HEK293T (cell line): ENCODE results near the gene NOTCH1.

ENCODE experiments used
- ARNT ChIP-seq: fragments of 450-650 bp; IDR thresholded peaks from 2 replicates; pipeline ENCODE4 v1.6.1; 2017; ENCODE audit warnings: mild to moderate bottlenecking
- CTBP1 ChIP-seq: fragments of 450-650 bp; IDR thresholded peaks from 2 replicates; pipeline ENCODE4 v1.6.1; 2016; ENCODE audit warnings: borderline replicate concordance
- ELF4 ChIP-seq: fragments of 450-650 bp; IDR thresholded peaks from 2 replicates; pipeline ENCODE4 v1.6.1; 2017; ENCODE audit warnings: antibody characterized with exemption
- FOXK2 ChIP-seq: fragments of 450-650 bp; IDR thresholded peaks from 2 replicates; pipeline ENCODE4 v1.6.1; 2016; ENCODE audit warnings: mild to moderate bottlenecking
- FOXM1 ChIP-seq: fragments of 450-650 bp; IDR thresholded peaks from 2 replicates; pipeline ENCODE4 v1.6.1; 2017; ENCODE audit warnings: mild to moderate bottlenecking, borderline replicate concordance
- L3MBTL2 ChIP-seq: fragments of 450-650 bp; conservative IDR thresholded peaks from 2 replicates; pipeline ENCODE4 v1.6.1; 2016; ENCODE audit warnings: mild to moderate bottlenecking
- TARDBP ChIP-seq: fragments of 450-650 bp; IDR thresholded peaks from 2 replicates; pipeline ENCODE4 v1.6.1; 2016

DNA sequence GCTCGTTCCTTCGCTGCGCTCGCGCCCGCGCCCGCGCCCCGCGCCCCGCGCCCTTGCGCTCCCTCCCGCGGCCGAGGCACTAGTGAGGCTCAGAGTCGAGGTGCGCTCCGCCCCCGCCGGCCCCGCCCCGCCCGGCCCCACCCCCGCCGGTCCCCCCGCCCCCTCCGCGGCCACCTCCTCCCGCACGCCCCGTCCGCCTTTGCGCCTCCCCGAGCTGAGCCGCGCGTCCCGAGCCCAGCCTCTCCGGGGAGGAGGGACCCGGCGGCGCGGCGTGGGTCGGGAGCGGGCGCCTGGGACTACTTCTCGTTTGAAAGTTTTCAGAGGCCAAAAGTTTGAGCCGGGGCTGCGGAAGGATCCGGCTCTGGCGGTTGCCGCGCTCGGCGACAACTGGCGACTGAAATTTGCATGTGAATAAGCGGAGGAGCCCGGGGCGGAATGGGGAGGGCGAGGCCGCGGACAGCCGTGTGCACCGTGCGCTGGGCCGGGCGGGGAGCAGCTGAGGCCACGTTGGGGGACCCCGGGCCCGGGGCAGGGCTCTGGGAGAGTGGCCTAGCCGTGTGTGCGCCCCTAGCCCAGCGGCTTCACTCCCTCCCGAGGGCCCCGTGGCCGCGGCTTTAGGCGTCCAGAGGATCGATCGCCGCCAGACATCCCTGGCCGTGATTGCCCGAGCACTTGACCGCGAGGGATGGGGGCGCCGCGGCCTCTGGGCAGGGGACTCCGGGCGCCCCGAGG is at the start of gene NOTCH1:
- TF ChIP-seq FOXK2 = no peak
- no peak for TF ChIP-seq ARNT
- TF ChIP-seq TARDBP = no peak
- TF ChIP-seq FOXM1 = no peak
- no peak for TF ChIP-seq CTBP1
- no peak for TF ChIP-seq ELF4
- TF ChIP-seq L3MBTL2 = no peak; the same call in 1 of the 2 replicates
